ENCODE measurements around the gene PALM2AKAP2.
"Not testable (repeated sequence)": the region's sequence is repeated elsewhere in the genome, so short reads cannot be mapped to it uniquely, and the experiment has no call there.

PALM2AKAP2 gene

GRCh38 chr9:109805050-109805449 is 25.1 kb downstream of the PALM2AKAP2 start:
- DNase-seq (ENCODE audit: insufficient read length, low spot score) (no peak), FAIRE-seq (no peak)
- no peak for TF ChIP-seq POLR2A (IDR thresholded peaks at IDR 0.05; ENCODE audit: low read depth, low read length)

DNA sequence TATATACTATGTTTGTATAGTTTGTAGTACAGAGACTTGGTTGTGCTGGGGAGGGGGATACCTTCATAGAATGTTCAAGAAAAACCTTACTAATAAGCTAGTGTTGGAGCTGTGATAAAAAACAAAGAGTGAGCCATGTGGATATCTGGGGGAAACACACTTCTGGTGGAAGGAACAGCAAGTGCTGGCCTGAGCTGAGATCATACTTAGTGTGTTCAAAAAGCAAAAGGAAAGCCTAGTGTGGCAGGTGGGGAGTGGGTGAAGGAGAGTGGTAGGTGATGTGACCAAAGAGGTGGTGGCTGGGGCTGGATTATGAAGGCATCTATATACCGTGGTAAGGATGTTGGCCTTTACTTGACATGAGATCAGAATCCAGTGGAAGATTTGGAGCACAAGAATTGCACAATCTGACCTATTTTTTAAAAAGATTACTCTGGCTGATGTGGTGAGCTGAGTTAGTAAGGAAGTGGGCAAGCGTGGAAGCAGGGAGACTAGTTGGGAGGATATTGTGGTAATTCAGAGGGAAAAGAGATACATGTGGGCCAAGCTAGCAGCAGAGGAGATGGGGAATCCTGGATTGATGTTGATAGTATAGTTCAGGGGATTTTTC is 26.6 kb downstream of the PALM2AKAP2 start:
- no peak for TF ChIP-seq POLR2A (IDR thresholded peaks at IDR 0.05; ENCODE audit: low read depth, low read length)
- DNase-seq (ENCODE audit: insufficient read length, low spot score), result no peak
- no peak for FAIRE-seq

- no peak for TF ChIP-seq POLR2A (IDR thresholded peaks at IDR 0.05; ENCODE audit: low read depth, low read length)
- no peak for DNase-seq (ENCODE audit: insufficient read length, low spot score)
These were observed 31.9 kb downstream of the PALM2AKAP2 start for GRCh38 chr9:109811876-109812275.

GRCh38 chr9:109812331-109812730 is 32.3 kb downstream of the PALM2AKAP2 start:
- no peak for FAIRE-seq
- TF ChIP-seq POLR2A (IDR thresholded peaks at IDR 0.05; ENCODE audit: low read depth, low read length), result no peak
- no peak for DNase-seq (ENCODE audit: insufficient read length, low spot score)

More at GRCh38 chr9:109811876-109812275, 31.9 kb downstream of the PALM2AKAP2 start:
- FAIRE-seq, result no peak

GRCh38 chr9:109812818-109813281 is 32.9 kb downstream of the PALM2AKAP2 start:
- FAIRE-seq (no peak), DNase-seq (ENCODE audit: insufficient read length, low spot score) (no peak)
- TF ChIP-seq POLR2A (IDR thresholded peaks at IDR 0.05; ENCODE audit: low read depth, low read length), result no peak

DNA sequence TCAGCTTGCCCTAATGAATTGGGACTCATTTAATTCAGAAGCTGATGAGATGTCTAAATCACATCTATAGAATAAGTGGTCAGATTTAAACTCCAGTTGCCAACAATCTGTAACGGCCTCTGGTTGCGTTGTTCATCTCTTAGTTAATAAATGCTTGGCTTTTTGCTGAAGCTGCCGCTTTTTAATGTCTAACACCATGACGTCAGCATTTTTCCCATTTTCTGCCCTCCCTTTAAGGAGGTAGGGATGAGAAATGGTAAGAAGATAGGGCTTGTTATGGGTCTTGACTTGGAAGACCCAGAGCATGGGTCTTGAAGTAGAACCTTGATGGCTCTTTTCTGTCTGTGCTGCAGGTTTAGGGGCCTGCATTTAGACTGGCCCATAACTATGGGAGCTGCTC is 33.3 kb downstream of the PALM2AKAP2 start:
- TF ChIP-seq POLR2A (IDR thresholded peaks at IDR 0.05; ENCODE audit: low read depth, low read length), result no peak
- DNase-seq (ENCODE audit: insufficient read length, low spot score) (no peak), FAIRE-seq (no peak)

DNA sequence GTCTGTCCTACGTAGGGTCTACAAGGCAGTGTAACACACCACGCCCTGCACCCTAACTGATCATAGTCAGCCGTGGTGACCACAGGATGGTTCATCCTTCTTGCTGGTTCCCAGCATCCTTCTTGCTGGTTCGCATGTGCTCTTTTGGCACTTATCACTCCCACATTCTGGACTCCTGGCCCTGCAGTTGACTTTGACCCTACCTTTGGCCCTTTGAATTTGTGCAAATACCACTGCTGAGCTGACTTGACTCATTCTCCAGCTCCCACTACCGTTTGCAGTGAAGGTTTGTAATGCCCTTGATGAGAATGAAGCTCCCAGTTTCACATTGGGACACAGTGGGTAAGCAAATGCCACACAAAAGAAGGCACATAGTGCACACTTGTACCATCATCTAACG is 33.8 kb downstream of the PALM2AKAP2 start:
- no peak for TF ChIP-seq POLR2A (IDR thresholded peaks at IDR 0.05; ENCODE audit: low read depth, low read length)
- no peak for DNase-seq (ENCODE audit: insufficient read length, low spot score)
- no peak for FAIRE-seq

- FAIRE-seq, result peak; percentile 62
- no peak for TF ChIP-seq POLR2A (IDR thresholded peaks at IDR 0.05; ENCODE audit: low read depth, low read length)
- DNase-seq (ENCODE audit: insufficient read length, low spot score), result peak; percentile 54
These were observed 35.5 kb downstream of the PALM2AKAP2 start for GRCh38 chr9:109815366-109815947.

DNA sequence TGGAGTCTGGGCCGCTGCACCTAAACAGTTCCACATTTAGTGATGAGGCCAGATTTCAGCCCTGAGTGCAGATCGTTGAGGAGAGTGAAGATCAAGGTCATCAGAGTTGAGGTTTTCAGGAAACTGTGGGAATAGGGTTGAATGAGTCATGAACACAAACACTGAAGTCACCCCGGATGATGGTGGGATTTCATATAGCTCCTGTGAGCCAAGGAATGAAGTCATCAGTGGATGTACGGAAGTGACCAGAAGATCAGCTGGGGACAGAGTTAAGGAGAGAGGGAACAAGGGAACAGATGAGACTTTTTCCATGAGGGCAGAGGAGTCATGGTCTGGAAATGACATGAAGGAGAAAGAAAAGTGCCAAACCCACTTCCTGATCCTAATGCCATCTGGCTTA is 36.5 kb downstream of the PALM2AKAP2 start:
- no peak for TF ChIP-seq POLR2A (IDR thresholded peaks at IDR 0.05; ENCODE audit: low read depth, low read length)
- FAIRE-seq, result peak; percentile 99
- DNase-seq (ENCODE audit: insufficient read length, low spot score), result peak; percentile 90

GRCh38 chr9:109817146-109817845 is 37.3 kb downstream of the PALM2AKAP2 start:
- FAIRE-seq, result peak; percentile 38
- DNase-seq (ENCODE audit: insufficient read length, low spot score), result peak; percentile 61
- TF ChIP-seq POLR2A (IDR thresholded peaks at IDR 0.05; ENCODE audit: low read depth, low read length), result no peak

DNA sequence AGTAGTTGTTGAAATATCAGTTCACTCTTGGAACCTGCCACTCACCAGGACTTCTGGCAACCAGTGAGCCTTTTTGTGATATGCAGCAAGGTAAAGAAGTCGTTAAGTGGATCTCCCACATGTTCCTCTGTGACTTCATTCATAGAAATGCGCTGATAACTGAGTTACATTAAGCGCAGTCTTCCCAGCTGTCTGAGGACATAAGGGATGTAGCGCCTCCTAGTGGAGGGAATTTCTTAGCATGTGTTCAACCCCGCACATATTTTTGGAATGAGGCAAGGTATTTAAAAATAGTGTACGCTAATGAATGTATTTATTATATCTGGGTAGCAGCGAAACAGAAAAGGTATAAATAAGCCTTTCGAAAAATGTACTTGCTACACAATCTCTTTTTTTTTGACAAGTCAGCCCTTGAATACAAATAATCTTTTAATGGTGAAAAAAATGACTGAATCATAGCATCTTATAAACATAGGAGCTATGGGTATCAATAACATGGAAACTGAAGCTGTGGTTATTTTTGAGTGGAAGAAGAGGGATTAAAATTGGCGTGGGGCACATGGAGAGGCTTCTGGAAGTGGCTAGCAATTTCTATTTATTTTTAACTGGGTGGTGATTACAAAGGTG is 38.0 kb downstream of the PALM2AKAP2 start:
- DNase-seq (ENCODE audit: insufficient read length, low spot score) (peak; percentile 75), FAIRE-seq (peak; percentile 84)
- TF ChIP-seq POLR2A (IDR thresholded peaks at IDR 0.05; ENCODE audit: low read depth, low read length), result no peak

DNA sequence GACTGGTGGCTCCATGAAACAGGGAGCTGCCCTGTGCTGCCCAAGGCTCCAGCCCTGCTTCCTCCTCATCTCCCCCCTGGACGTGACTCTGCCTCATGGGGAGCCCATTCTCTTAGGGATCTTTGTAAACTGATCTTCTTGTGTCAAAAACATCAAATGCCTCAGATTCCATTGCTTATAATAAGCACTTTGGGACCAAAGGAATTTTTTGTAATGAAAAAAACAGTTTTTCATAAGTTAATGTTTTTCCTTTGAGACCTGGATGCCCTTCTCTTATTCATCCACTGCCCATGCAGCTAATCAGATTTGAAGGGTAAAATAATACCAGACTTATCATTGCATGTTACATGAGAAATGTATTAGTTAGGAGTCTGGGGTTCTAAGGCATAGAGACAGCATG is 41.7 kb downstream of the PALM2AKAP2 start:
- DNase-seq (ENCODE audit: insufficient read length, low spot score), result no peak
- TF ChIP-seq POLR2A (IDR thresholded peaks at IDR 0.05; ENCODE audit: low read depth, low read length), result no peak

DNA sequence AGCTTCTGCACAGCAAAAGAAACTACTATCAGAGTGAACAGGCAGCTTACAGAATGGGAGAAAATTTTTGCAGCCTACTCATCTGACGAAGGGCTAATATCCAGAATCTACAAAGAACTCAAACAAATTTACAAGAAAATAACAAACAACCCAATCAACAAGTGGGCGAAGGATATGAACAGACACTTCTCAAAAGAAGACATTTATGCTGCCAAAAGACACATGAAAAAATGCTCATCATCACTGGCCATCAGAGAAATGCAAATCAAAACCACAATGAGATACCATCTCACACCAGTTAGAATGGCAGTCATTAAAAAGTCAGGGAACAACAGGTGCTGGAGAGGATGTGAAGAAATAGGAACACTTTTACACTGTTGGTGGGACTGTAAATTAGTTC is 45.4 kb downstream of the PALM2AKAP2 start:
- not testable (repeated sequence) for DNase-seq (ENCODE audit: insufficient read length, low spot score); FAIRE-seq

More for the DNA sequence above, 41.7 kb downstream of the PALM2AKAP2 start:
- FAIRE-seq, result no peak

GRCh38 chr9:109826559-109826958 is 46.6 kb downstream of the PALM2AKAP2 start:
- no peak for FAIRE-seq
- no peak for TF ChIP-seq POLR2A (IDR thresholded peaks at IDR 0.05; ENCODE audit: low read depth, low read length)
- DNase-seq (ENCODE audit: insufficient read length, low spot score), result no peak
